Brain microvascular endothelial cell (primary cell): ENCODE data around the gene NFIC.

ENCODE experiments used
- DNase-seq: peaks from one replicate; pipeline ENCODE4 v3.0.0-alpha.2; 2020
- H3K27ac ChIP-seq: fragments of 250-450 bp; sonication (Bioruptor Pico); 2 replicates; pipeline ENCODE4 v1.5.1; 2020; ENCODE audit warnings: mild to moderate bottlenecking, moderate library complexity
- H3K27me3 ChIP-seq: fragments of 250-450 bp; sonication (Bioruptor Pico); replicated peaks from 2 replicates; pipeline ENCODE4 v1.5.1; 2020; ENCODE audit warnings: mild to moderate bottlenecking
- H3K36me3 ChIP-seq: fragments of 250-450 bp; sonication (Bioruptor Pico); replicated peaks from 2 replicates; pipeline ENCODE4 v1.5.1; 2020; ENCODE audit warnings: mild to moderate bottlenecking
- H3K4me3 ChIP-seq: 2 replicates; pipeline ENCODE4 v1.5.1; 2011; ENCODE audit warnings: low read depth, mild to moderate bottlenecking, control low read depth, low read length, moderate library complexity
- CTCF ChIP-seq: IDR thresholded peaks from 2 replicates; pipeline ENCODE4 v1.5.1; 2011; ENCODE audit warnings: low read depth, mild to moderate bottlenecking, moderate library complexity, low read length, control low read depth, inconsistent platforms; ENCODE audit errors: missing control alignments
- in situ Hi-C: cut with HindIII; loops from 2 replicates; pipeline ENCODE4 v1.10.0; 2017; ENCODE audit warnings: low sequenced_read_pairs, low pct_ligation_motif_present

Gene NFIC

DNA sequence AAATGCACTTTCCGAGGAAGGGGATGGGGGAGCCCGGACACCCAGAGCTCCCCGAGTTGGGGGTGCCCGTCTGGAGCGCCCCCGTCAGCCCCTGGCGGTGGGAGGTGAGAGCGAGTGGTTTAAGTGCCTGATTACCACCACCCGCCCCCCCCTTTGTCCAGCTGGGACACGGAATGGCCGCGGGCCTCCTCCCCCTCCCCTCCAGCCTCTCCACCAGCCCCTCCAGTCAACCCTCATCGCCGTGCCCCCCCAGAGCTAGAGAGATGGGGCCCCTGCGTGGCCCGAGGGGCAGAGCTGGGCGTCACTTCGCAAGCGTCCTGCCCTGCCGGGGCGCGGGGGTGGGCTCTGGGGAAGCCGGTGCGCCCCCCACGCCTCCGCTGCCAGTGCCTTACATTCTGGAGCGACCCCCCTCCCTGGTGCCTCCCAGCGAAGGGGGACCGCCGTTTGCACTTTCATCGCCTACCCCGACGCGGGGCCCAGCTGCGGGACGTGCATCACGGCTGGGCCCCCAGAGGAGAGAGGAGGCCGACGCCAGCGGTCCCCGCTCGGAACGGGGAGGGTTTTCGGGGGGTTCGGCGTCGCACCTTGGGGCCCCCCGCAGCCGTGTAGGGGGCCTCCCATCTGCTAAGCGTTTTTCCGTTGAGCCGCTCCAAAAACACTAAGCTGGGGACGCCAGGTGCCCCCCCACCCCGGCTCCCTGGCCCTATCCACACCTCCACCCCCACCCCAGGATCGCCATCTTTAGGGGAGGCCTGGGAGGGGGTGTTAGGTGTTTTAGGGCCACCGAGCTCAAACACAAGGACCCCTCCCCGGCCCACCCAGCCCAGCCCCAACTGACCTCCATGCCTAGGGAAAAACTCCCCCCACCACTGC, 97.6 kb downstream of the NFIC start:
- H3K4me3 ChIP-seq, result no peak overlapping the region
- H3K36me3 ChIP-seq, result peaks cover 25% of the 10 kb centered on the region
- peak; percentile 21 for TF ChIP-seq CTCF
- H3K27ac ChIP-seq, result no peak overlapping the region
- no peaks in the 10 kb centered on the region for H3K27me3 ChIP-seq
- in situ Hi-C loops, result loop anchor here (10.0 kb wide), 1 partner anchor 139 kb away; no protein-coding TSS in a partner anchor
- no peak for DNase-seq

DNA sequence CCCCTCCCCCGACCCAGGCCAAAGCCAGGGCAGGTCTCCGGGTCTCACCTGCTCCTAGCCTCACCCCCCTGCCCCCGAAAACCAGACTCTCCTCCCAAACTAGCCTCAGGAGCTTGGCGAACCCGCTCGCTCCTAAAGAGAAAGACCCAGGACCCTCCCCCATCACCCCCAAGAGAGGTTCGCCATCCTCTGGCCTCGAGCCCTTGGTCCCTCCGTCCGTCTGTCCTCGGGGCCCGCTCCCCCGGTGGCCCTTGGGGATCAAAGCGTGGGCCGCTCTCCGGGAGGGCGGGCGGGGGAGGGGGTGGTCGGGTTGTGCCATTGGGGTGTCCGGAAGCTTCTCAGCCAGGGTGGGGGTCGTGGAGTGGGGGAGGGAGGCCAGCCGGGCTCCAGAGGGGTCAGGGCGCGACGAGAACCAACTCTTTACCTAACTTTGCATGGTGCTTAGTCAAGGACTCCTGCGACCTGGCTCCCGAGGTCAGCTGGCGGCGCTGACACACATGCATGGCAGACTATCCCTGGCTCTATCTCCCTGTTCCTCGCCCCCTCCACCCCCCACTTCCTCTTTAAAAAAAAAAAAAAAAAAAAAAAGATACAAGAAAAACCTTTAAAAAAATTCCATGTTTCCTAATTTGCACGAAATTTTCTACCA, 98.3 kb downstream of the NFIC start:
- no peak overlapping the region for H3K27ac ChIP-seq
- no peak overlapping the region for H3K4me3 ChIP-seq
- no peak for TF ChIP-seq CTCF
- DNase-seq, result no peak
- no peaks in the 10 kb centered on the region for H3K27me3 ChIP-seq
- peaks cover 25% of the 10 kb centered on the region for H3K36me3 ChIP-seq
- in situ Hi-C loops, result loop anchor here (10.0 kb wide), 1 partner anchor 140 kb away; no protein-coding TSS in a partner anchor

- H3K27me3 ChIP-seq, result no peaks in the 10 kb centered on the region
- peaks cover 20% of the 10 kb centered on the region for H3K36me3 ChIP-seq
- H3K4me3 ChIP-seq, result no peak overlapping the region
- in situ Hi-C loops, result loop anchor here (10.0 kb wide), 1 partner anchor 141 kb away; no protein-coding TSS in a partner anchor
- DNase-seq, result no peak
- H3K27ac ChIP-seq, result no peak overlapping the region
- TF ChIP-seq CTCF, result peak; percentile 21
Measured at GRCh38 chr19:3465552-3465951, 99.2 kb downstream of the NFIC start.

DNA sequence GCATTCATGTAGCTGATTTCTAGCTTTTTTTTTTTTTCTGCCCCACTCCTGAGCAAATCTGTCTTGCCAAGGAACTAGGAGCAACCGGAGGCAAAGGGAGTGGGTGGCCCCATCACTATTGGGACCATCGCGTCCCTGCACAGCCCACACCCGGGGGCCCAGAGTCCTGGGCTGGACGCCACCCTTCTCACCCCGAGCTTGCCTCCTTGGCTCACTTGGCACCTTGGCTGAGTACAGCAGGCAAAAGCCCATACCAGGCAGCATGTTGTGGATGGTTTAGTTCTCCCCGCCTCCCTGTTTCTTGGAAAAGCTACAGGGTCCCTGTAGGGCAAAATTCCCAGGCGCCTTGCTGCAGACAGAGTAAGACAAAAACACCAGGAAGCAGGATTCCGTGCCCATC, 100.3 kb downstream of the NFIC start:
- peaks cover 14% of the 10 kb centered on the region for H3K36me3 ChIP-seq
- no peaks in the 10 kb centered on the region for H3K27me3 ChIP-seq
- no peak overlapping the region for H3K27ac ChIP-seq
- no peak overlapping the region for H3K4me3 ChIP-seq
- DNase-seq, result no peak
- TF ChIP-seq CTCF, result no peak
- in situ Hi-C loops, result loop anchor here (10.0 kb wide), 1 partner anchor 142 kb away; no protein-coding TSS in a partner anchor

DNA sequence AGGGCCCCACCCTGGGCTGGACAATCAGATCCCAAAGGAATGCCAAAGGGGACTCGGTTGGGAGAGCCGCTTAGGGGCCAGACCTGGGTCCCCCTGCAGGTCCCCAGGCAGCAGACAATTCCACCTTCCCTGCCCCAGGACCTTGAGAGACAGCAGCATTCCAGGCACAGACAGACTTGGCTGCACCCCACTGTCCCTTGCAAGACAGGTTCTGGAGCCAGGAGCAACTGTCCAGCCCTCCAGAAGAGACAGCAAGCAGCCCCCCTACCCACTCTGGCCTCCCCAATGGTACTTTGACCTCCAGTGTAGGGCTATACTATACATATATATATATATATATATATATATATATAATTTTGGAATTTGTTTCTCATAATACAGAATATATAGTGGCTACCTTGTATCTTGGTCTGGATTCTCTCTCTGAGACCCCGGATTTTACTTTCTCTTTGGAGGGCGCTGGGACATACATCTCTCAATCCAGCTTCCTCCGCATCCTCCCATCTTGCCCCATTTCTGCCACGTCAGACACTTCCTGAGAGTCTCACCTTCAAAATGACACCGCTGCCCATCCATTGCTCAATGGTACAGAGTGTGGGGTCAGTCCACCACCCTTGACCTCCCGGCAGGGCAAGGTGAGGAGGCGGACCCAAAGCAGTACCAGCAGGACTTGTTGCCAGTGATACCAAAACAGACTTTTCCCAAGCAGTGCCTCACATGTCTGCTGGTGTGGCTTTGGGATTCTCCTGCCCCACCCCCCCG, 101.2 kb downstream of the NFIC start:
- H3K36me3 ChIP-seq, result peaks cover 11% of the 10 kb centered on the region
- H3K27ac ChIP-seq, result no peak overlapping the region
- in situ Hi-C loops, result loop anchor here (10.0 kb wide), 1 partner anchor 143 kb away; no protein-coding TSS in a partner anchor
- no peak for DNase-seq
- no peak overlapping the region for H3K4me3 ChIP-seq
- TF ChIP-seq CTCF, result no peak
- H3K27me3 ChIP-seq, result no peaks in the 10 kb centered on the region
